Suprapubic skin (tissue), 4 donors: ENCODE data around the gene GTF2IRD1. TPM values are rescaled to one million over a fixed set of nuclear protein-coding genes. Genes with fewer than 3 reads are reported as not detected.

Experiments
- DNase-seq, 2 donors: peaks; one replicate each; pipeline ENCODE4 v3.0.0-alpha.2; 2019; ENCODE audit warnings: low spot score in 2 of 2
- H3K27ac ChIP-seq: fragments of 200-600 bp; sonication (generic); one replicate; pipeline ENCODE4 v1.5.1; 2019
- H3K27me3 ChIP-seq: fragments of 200-600 bp; sonication (generic); one replicate; pipeline ENCODE4 v1.5.1; 2019
- H3K36me3 ChIP-seq: fragments of 200-600 bp; sonication (generic); one replicate; pipeline ENCODE4 v1.5.1; 2019
- H3K4me1 ChIP-seq: fragments of 200-600 bp; sonication (generic); one replicate; pipeline ENCODE4 v1.5.1; 2019
- H3K4me3 ChIP-seq: fragments of 200-600 bp; sonication (generic); one replicate; pipeline ENCODE4 v1.5.1; 2019; ENCODE audit warnings: mild to moderate bottlenecking
- H3K9me3 ChIP-seq: fragments of 200-600 bp; sonication (generic); one replicate; pipeline ENCODE4 v1.5.1; 2019
- CTCF ChIP-seq, 2 donors: fragments of 200-600 bp in 1 of 2; fragments of 450-650 bp in 1 of 2; sonication (generic) in 1 of 2; IDR thresholded peaks; one replicate each; pipeline ENCODE4 v1.5.1; 2016 to 2019; ENCODE audit warnings: antibody characterized with exemption in 2 of 2, mild to moderate bottlenecking in 1 of 2, moderate library complexity in 1 of 2
- EP300 ChIP-seq: sonication (generic); formaldehyde crosslinking; IDR thresholded peaks from one replicate; pipeline ENCODE4 v1.6.1; 2017; ENCODE audit warnings: antibody characterized with exemption
- POLR2A ChIP-seq, 2 donors: fragments of 450-650 bp; IDR thresholded peaks; one replicate each; pipeline ENCODE4 v1.6.1; 2017; ENCODE audit warnings: antibody characterized with exemption in 2 of 2, mild to moderate bottlenecking in 2 of 2, moderate library complexity in 2 of 2
- POLR2AphosphoS5 ChIP-seq, 3 donors: sonication (generic); formaldehyde crosslinking; IDR thresholded peaks; one replicate each; pipeline ENCODE4 v1.6.1; 2017; ENCODE audit warnings: antibody characterized with exemption in 3 of 3
- WGBS: methylation state at CpG from one replicate; pipeline ENCODE4 v1.1.5; 2018; 5-methylcytosine and 5-hydroxymethylcytosine counted together
- total RNA-seq, 4 donors: library from RNA; depleted of rRNA; stranded (reverse); fragments of >200 nt; gene quantifications; one replicate each; pipeline ENCODE4 v1.1.0, GENCODE V29; 2016

GTF2IRD1 gene
- total RNA-seq, 4 donors from 2014 or later: 23.1 to 41.2 (median 25.0) TPM

GRCh38 chr7:74569501-74570075 lies 115.9 kb downstream of the GTF2IRD1 start:
- no peak for DNase-seq
- H3K27ac ChIP-seq: no peak overlapping the region
- TF ChIP-seq POLR2AphosphoS5 (IDR thresholded peaks at IDR 0.05): no peak
- no peak for TF ChIP-seq EP300
- no peak for TF ChIP-seq CTCF (IDR thresholded peaks at IDR 0.05)
- no peak for TF ChIP-seq POLR2A (IDR thresholded peaks at IDR 0.05)
- no peaks in the 10 kb centered on the region for H3K27me3 ChIP-seq
- H3K4me1 ChIP-seq: peaks cover 21% of the 10 kb centered on the region
- H3K9me3 ChIP-seq: no peaks in the 10 kb centered on the region
- H3K4me3 ChIP-seq: no peak overlapping the region
- no peaks in the 10 kb centered on the region for H3K36me3 ChIP-seq
- WGBS: 89% methylated on average over 14 of the region's 14 CpGs

GRCh38 chr7:74570533-74571156 lies 116.9 kb downstream of the GTF2IRD1 start:
- H3K9me3 ChIP-seq: no peaks in the 10 kb centered on the region
- no peak overlapping the region for H3K4me3 ChIP-seq
- DNase-seq: no peak
- peaks cover 24% of the 10 kb centered on the region for H3K4me1 ChIP-seq
- no peaks in the 10 kb centered on the region for H3K27me3 ChIP-seq
- no peak overlapping the region for H3K27ac ChIP-seq
- WGBS: 90% methylated on average over 13 of the region's 13 CpGs
- no peak for TF ChIP-seq POLR2AphosphoS5 (IDR thresholded peaks at IDR 0.05)
- TF ChIP-seq EP300: no peak
- TF ChIP-seq CTCF (IDR thresholded peaks at IDR 0.05): no peak
- TF ChIP-seq POLR2A (IDR thresholded peaks at IDR 0.05): no peak
- no peaks in the 10 kb centered on the region for H3K36me3 ChIP-seq

- peaks cover 28% of the 10 kb centered on the region for H3K4me1 ChIP-seq
- H3K27ac ChIP-seq: peak overlapping the region; percentile 39
- no peaks in the 10 kb centered on the region for H3K9me3 ChIP-seq
- no peak overlapping the region for H3K4me3 ChIP-seq
- no peak for TF ChIP-seq EP300
- TF ChIP-seq POLR2A (IDR thresholded peaks at IDR 0.05): no peak
- no peak for TF ChIP-seq POLR2AphosphoS5 (IDR thresholded peaks at IDR 0.05)
- TF ChIP-seq CTCF (IDR thresholded peaks at IDR 0.05): no peak
- H3K27me3 ChIP-seq: no peaks in the 10 kb centered on the region
- WGBS: 40% methylated on average over 8 of the region's 10 CpGs
- no peak for DNase-seq
- H3K36me3 ChIP-seq: no peaks in the 10 kb centered on the region
These were observed 118.7 kb downstream of the GTF2IRD1 start for GRCh38 chr7:74572301-74572979.

GRCh38 chr7:74573512-74573911 lies 119.8 kb downstream of the GTF2IRD1 start:
- no peaks in the 10 kb centered on the region for H3K36me3 ChIP-seq
- H3K4me3 ChIP-seq: no peak overlapping the region
- H3K4me1 ChIP-seq: peaks cover 28% of the 10 kb centered on the region
- peak overlapping the region; percentile 39 for H3K27ac ChIP-seq
- H3K9me3 ChIP-seq: no peaks in the 10 kb centered on the region
- no peak for DNase-seq
- TF ChIP-seq CTCF (IDR thresholded peaks at IDR 0.05) (no peak), EP300 (no peak), POLR2AphosphoS5 (IDR thresholded peaks at IDR 0.05) (no peak), POLR2A (IDR thresholded peaks at IDR 0.05) (no peak)
- no peaks in the 10 kb centered on the region for H3K27me3 ChIP-seq
- 62% methylated on average over 8 of the region's 8 CpGs for WGBS

GRCh38 chr7:74575083-74575784 lies 121.5 kb downstream of the GTF2IRD1 start:
- 59% methylated on average over 11 of the region's 11 CpGs for WGBS
- Histone ChIP-seq H3K4me1 (peaks cover 31% of the 10 kb centered on the region), H3K27ac (peak overlapping the region; percentile 81)

More at GRCh38 chr7:74575083-74575784, 121.5 kb downstream of the GTF2IRD1 start:
- Histone ChIP-seq H3K4me3 (no peak overlapping the region), H3K9me3 (no peaks in the 10 kb centered on the region), H3K27me3 (no peaks in the 10 kb centered on the region), H3K36me3 (no peaks in the 10 kb centered on the region)
- DNase-seq: no peak
- TF ChIP-seq POLR2A (IDR thresholded peaks at IDR 0.05) (no peak), CTCF (IDR thresholded peaks at IDR 0.05) (no peak), POLR2AphosphoS5 (IDR thresholded peaks at IDR 0.05) (peak in 1 of 3 donors; percentile 45), EP300 (no peak)
